HUES64 (cell line): ENCODE results near the gene FIP1L1.

Source experiments
- H3K27ac ChIP-seq: 2 replicates; pipeline ENCODE4 v1.7.0; 2013; ENCODE audit warnings: low read depth, low read length, inconsistent platforms
- H3K27me3 ChIP-seq: 2 replicates; pipeline ENCODE4 v1.6.1; 2013; ENCODE audit warnings: mild to moderate bottlenecking, low read length; ENCODE audit not compliant: insufficient read depth
- H3K36me3 ChIP-seq: 2 replicates; pipeline ENCODE4 v1.6.1; 2013; ENCODE audit warnings: mild to moderate bottlenecking, low read length; ENCODE audit not compliant: insufficient read depth
- H3K4me1 ChIP-seq: 2 replicates; pipeline ENCODE4 v1.6.1; 2013; ENCODE audit warnings: mild to moderate bottlenecking, low read length, moderate library complexity; ENCODE audit not compliant: insufficient read depth
- H3K4me3 ChIP-seq: 2 replicates; pipeline ENCODE4 v1.5.1; 2013; ENCODE audit warnings: mild to moderate bottlenecking, low read length, moderate library complexity
- H3K9ac ChIP-seq: 2 replicates; pipeline ENCODE4 v1.6.1; 2013; ENCODE audit warnings: mild to moderate bottlenecking, low read depth, low read length
- H3K9me3 ChIP-seq: 2 replicates; pipeline ENCODE4 v1.6.1; 2013; ENCODE audit warnings: low read depth, low read length; ENCODE audit not compliant: insufficient read depth
- WGBS: fragments of 150-250, 120-280 bp; methylation state at CpG from one replicate; pipeline ENCODE4 v1.1.7; 2013; ENCODE audit warnings: missing lambda C conversion rate; 5-methylcytosine and 5-hydroxymethylcytosine counted together

Gene FIP1L1

DNA sequence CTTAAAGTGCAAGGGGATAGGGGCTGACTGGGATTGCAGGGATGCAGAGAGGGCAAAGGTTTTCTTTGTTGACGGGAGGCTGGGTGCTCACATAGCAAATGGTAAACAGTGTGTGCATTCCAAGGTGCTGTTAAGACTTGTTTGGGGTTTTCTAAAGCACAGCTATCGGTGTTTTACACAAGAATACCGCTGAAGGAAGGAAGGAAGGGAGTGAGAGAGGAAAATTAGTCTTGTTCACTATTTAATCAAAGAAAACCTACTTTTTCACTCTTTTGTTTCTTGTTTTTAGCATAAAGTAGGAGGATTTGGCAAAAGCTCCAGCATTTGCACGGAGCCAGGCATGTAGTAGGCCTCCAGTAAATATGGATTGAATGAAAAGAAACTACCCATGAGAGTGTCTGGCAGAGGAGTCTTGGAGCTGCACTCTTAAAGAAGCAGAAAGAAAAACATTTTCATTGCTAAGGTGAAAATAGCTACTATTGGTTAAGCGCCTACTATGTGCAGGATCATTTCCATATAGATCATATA, 99.7 kb downstream of the FIP1L1 start:
- H3K27ac ChIP-seq: peak overlapping the region; percentile 84
- H3K4me1 ChIP-seq: peaks cover 64% of the 10 kb centered on the region
- 39% methylated on average over 5 of the region's 5 CpGs for WGBS
- H3K36me3 ChIP-seq: no peaks in the 10 kb centered on the region
- no peaks in the 10 kb centered on the region for H3K27me3 ChIP-seq
- H3K9ac ChIP-seq: peak overlapping the region; percentile 43
- H3K9me3 ChIP-seq: no peaks in the 10 kb centered on the region
- H3K4me3 ChIP-seq: peak overlapping the region; percentile 19; the same call in 1 of the 2 replicates

- Histone ChIP-seq H3K36me3 (no peaks in the 10 kb centered on the region), H3K27ac (peak overlapping the region; percentile 84), H3K4me3 (no peak overlapping the region; the same call in 1 of the 2 replicates), H3K4me1 (peaks cover 64% of the 10 kb centered on the region), H3K9ac (peak overlapping the region; percentile 43; the same call in 1 of the 2 replicates), H3K9me3 (no peaks in the 10 kb centered on the region), H3K27me3 (no peaks in the 10 kb centered on the region)
- 76% methylated on average over 1 of the region's 1 CpG for WGBS
Observed at GRCh38 chr4:53477636-53478035, 100.2 kb downstream of the FIP1L1 start.

GRCh38 chr4:53478671-53479456, 101.4 kb downstream of the FIP1L1 start:
- no peaks in the 10 kb centered on the region for H3K27me3 ChIP-seq
- H3K9me3 ChIP-seq: no peaks in the 10 kb centered on the region
- H3K4me1 ChIP-seq: peaks cover 64% of the 10 kb centered on the region
- no peak overlapping the region for H3K4me3 ChIP-seq
- no peak overlapping the region for H3K9ac ChIP-seq
- H3K27ac ChIP-seq: no peak overlapping the region
- H3K36me3 ChIP-seq: no peaks in the 10 kb centered on the region
- 92% methylated on average over 3 of the region's 4 CpGs for WGBS

DNA sequence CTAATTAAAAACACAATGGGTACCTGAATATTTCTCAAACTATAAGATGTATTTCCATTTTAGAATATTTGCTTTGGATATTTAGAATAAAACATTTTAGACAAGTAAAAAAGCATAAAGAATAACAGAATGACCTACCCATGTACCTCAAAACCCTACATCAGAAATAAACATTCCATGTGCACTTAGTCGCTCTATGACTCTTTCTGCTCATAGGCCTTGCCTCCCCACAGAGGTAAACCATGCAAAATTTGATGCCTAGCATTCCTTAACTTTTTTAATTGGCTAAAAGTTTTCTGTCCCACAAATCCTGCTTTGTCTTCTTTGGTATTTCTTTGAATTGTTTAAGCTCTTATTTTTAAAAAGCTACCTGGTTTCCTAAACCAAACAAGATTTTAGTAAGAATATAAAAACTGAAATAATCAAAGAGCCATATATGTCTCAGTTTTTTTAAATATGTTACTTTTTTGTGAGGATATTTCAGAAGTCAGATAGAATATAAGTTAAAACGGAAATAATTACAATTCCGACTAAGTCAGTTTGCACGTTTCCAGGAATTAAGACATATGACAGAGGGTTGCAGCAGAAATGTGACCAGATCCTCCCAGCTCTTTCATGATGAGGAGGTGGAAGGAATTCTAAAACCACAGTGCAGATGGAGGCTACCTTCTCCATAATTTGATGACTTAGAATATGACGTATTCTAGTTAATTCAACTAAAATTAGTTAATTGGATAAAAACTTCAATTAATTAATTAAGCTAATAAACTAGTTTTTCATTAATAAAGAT, 102.5 kb downstream of the FIP1L1 start:
- H3K27ac ChIP-seq: no peak overlapping the region
- no peaks in the 10 kb centered on the region for H3K27me3 ChIP-seq
- H3K36me3 ChIP-seq: no peaks in the 10 kb centered on the region
- WGBS: 90% methylated on average over 4 of the region's 5 CpGs
- H3K9ac ChIP-seq: no peak overlapping the region
- H3K4me3 ChIP-seq: no peak overlapping the region
- H3K9me3 ChIP-seq: no peaks in the 10 kb centered on the region
- peaks cover 64% of the 10 kb centered on the region for H3K4me1 ChIP-seq

DNA sequence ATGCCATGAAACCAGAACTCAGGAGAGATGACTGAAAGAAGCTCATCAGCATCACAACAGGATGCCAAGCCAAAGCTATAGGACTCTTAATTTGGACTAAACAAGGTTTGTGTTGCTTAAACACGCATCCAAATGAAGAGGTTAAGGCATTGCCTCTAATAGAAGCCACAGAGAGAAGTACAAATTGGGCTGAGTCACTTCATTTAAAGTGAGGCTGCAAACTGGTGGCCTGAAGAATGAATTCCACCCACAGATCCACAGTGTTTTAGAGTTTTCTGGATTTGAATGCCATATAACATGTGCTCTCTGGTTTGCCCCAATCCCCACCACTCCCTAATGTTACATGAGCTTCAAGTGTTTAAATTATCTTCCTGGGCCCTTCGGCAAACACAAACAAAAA, 103.5 kb downstream of the FIP1L1 start:
- Histone ChIP-seq H3K4me1 (peaks cover 55% of the 10 kb centered on the region), H3K9ac (no peak overlapping the region; the same call in 1 of the 2 replicates), H3K9me3 (no peaks in the 10 kb centered on the region), H3K4me3 (no peak overlapping the region), H3K27ac (peak overlapping the region; percentile 50; the same call in 1 of the 2 replicates), H3K27me3 (no peaks in the 10 kb centered on the region), H3K36me3 (no peaks in the 10 kb centered on the region)
- WGBS: 78% methylated on average over 2 of the region's 2 CpGs

- H3K27ac ChIP-seq: no peak overlapping the region
- peaks cover 48% of the 10 kb centered on the region for H3K4me1 ChIP-seq
- no peak overlapping the region for H3K9ac ChIP-seq
- WGBS: 92% methylated on average over 8 of the region's 8 CpGs
- no peaks in the 10 kb centered on the region for H3K27me3 ChIP-seq
- H3K9me3 ChIP-seq: no peaks in the 10 kb centered on the region
- no peaks in the 10 kb centered on the region for H3K36me3 ChIP-seq
- no peak overlapping the region for H3K4me3 ChIP-seq
Observed at GRCh38 chr4:53481586-53481985, 104.1 kb downstream of the FIP1L1 start.

DNA sequence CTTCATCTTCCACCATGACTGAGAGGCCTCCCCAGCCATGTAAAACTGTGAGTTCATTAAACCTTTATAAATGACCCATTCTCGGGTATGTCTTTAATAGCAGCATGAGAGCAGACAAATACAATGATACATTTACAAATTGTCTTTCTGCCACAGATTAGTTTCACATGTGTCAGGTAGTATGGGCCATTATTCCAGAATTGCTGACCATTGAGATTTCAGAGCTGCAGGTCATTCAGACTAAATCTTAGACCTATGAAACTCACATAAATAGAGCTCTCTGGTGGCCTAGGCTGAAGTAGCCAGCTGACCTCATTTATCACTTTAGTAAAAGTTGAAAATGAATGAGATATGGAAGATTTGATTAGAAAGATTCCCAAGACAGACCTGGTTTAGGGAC, 105.8 kb downstream of the FIP1L1 start:
- Histone ChIP-seq H3K4me3 (no peak overlapping the region), H3K36me3 (no peaks in the 10 kb centered on the region), H3K27ac (no peak overlapping the region), H3K9ac (no peak overlapping the region), H3K4me1 (peaks cover 32% of the 10 kb centered on the region), H3K9me3 (no peaks in the 10 kb centered on the region), H3K27me3 (no peaks in the 10 kb centered on the region)
- 90% methylated on average over 1 of the region's 1 CpG for WGBS

- Histone ChIP-seq H3K27ac (no peak overlapping the region), H3K9me3 (no peaks in the 10 kb centered on the region), H3K9ac (no peak overlapping the region), H3K4me1 (peaks cover 14% of the 10 kb centered on the region), H3K4me3 (no peak overlapping the region), H3K27me3 (no peaks in the 10 kb centered on the region), H3K36me3 (no peaks in the 10 kb centered on the region)
- 96% methylated on average over 5 of the region's 5 CpGs for WGBS
Observed at GRCh38 chr4:53484911-53485657, 107.6 kb downstream of the FIP1L1 start.

- no peak overlapping the region for H3K9ac ChIP-seq
- peaks cover 11% of the 10 kb centered on the region for H3K4me1 ChIP-seq
- H3K4me3 ChIP-seq: no peak overlapping the region
- WGBS: no CpG with 5 or more reads among the region's 1 CpG
- H3K27me3 ChIP-seq: no peaks in the 10 kb centered on the region
- no peaks in the 10 kb centered on the region for H3K9me3 ChIP-seq
- no peaks in the 10 kb centered on the region for H3K36me3 ChIP-seq
- H3K27ac ChIP-seq: no peak overlapping the region
Observed at GRCh38 chr4:53485658-53486040, 108.2 kb downstream of the FIP1L1 start.

DNA sequence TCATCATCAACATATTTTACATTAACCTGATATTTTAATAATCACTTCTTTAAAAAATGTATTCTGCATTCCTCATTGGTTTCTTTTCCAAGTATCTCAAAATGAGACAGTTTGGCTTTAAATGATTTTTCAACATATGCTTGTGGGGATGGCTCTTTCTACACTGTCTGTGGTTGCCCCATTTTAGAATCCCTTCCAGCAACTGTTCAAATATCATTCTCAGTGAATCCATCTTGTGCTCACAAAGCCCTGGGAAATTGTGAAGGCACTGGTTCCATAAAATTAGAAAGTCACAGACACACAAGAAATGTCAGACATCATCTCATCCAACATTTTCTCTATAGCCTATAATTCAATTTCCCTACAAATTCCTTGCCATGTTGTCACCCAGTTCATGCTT, 110.3 kb downstream of the FIP1L1 start:
- H3K36me3 ChIP-seq: no peaks in the 10 kb centered on the region

More for the DNA sequence above, 110.3 kb downstream of the FIP1L1 start:
- Histone ChIP-seq H3K4me1 (peaks cover 6% of the 10 kb centered on the region; the same call in 1 of the 2 replicates), H3K9me3 (no peaks in the 10 kb centered on the region), H3K9ac (no peak overlapping the region), H3K27me3 (no peaks in the 10 kb centered on the region), H3K27ac (no peak overlapping the region), H3K4me3 (no peak overlapping the region)
